GM19238 (cell line): ENCODE measurements around the gene AAMP.
"Not testable (repeated sequence)": the region's sequence is repeated elsewhere in the genome, so short reads cannot be mapped to it uniquely, and the experiment has no call there.

Experiments
- DNase-seq: peaks from one replicate; pipeline ENCODE4 v3.0.0; 2011; ENCODE audit warnings: low spot score; ENCODE audit not compliant: insufficient read length

The AAMP gene

DNA sequence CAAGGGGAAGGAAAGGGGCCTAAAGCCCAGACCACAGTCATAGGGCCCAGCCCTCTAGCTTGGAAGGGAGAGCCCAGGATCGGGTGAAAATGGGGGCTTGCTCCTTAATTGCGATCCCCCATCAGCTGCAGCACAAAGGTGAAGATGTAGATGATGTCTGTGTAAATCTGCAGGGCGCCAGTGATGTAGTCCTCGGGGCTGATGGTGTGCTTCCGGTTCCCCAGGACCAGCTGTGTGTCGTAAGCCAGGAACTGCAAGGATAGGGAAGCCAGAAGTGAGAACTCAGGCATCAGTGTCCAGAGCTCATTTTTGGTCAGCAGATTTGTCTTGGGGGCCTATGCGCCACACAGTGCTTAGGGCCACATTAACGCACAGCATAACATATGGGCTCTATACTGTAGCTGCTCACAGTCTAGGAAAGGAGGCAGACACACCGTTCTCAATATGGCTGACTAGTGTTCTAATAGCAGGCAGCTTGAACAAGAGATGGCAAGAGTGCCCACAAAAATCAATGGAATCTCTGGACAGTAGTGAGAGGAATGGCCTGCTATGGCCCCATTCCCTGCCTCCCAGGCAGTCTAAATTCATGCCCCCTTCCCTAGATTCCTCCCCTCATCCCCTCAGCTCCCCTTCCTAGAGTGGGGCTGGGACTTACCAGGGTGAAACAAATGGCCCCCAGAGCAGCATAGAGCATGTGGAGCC is 5.6 kb upstream of the AAMP start:
- DNase-seq, result no peak

DNA sequence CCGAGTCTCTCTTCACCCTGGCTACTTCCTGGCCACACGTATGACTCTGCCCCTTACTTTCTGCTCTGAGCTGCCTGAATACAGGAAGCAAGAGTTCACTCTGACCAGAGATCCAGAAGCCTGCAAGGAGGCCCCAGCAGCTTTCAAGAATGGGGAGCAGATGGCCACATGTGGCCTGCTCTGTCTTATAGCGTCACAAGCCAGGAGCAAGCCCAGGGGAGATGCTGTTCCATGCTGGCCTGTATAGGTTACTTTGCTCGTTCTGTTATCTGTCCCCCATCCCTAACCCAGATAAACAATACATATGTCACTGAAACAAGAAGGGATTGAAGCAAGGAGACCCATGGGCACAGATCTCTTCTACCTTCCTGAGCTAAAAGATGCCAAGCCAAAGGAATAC is 4.6 kb upstream of the AAMP start:
- DNase-seq, result no peak

DNA sequence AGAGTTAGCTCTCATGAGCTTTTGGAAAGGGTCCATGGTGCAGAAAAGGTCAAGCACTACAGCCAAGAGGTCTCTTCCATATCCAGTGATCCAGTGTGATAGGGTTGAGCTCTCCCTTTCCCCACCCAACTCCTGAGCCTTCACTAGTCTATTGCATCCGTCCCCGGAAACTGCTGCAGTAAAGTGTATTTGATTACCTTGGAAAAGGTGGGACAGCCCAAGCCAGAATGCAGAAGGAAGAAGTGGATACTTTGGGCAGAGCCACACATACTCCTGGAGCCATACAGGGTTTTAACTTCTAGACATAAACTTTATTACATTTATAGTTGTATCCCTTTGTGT is 3.9 kb upstream of the AAMP start:
- no peak for DNase-seq

DNA sequence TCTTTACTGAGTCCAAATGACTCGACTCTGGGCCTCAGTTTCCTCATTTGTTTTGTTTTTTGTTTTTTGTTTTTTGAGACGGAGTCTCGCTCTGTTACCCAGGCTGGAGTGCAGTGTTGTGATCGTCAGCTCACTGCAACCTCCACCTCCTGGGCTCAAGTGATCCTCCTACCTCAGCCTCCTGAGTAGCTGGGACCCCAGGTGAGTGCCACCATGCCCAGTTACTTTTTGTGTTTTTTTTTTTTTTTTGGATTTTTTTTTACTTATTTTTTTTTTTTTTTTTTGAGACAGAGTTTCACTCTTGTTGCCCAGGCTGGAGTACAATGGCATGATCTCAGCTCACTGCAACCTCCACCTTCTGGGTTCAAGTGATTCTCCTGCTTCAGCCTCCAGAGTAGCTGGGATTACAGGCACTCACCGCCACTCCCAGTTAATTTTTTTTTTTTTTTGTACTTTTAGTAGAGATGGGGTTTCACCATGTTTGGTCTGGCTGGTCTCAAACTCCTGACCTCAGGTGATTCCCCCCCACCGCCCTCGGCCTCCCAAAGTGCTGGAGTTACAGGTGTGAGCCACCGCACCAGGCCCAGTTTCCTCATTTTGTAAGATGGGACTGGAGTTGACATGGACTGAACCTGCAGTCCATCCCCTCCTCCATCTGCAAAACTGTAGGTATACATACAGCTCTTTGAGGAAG is 3.4 kb upstream of the AAMP start:
- not testable (repeated sequence) for DNase-seq

DNA sequence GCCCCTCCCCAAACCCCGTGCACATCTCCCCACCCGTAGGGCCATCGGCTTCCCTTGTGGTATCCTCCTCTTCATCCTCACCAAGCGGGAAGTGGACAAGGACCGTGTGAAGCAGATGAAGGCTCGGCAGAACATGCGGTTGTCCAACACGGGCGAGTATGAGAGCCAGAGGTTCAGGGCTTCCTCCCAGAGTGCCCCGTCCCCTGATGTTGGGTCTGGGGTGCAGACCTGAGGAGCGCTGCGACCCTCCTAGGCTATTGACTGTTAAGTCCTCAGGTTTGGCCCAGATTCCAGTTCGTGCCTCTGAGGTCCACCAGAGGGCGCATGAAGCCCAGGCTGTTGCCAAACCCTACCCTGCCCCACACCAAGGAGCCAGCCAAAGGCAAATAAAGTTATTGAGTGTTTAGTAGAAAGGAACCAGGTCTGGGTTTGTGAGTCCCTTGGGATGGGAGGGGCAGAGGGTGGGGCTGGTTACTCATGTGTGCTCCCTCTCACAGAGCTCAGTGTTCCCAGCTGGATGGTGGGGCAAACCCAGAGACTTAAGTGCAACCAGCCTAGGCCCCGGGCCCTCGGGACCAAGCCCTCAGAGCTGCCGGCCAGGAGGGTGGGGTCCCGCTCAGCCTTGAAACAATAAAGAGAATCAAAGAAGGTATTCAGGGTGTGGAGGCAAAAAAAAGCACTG is 2.7 kb upstream of the AAMP start:
- peak; percentile 77 for DNase-seq

DNA sequence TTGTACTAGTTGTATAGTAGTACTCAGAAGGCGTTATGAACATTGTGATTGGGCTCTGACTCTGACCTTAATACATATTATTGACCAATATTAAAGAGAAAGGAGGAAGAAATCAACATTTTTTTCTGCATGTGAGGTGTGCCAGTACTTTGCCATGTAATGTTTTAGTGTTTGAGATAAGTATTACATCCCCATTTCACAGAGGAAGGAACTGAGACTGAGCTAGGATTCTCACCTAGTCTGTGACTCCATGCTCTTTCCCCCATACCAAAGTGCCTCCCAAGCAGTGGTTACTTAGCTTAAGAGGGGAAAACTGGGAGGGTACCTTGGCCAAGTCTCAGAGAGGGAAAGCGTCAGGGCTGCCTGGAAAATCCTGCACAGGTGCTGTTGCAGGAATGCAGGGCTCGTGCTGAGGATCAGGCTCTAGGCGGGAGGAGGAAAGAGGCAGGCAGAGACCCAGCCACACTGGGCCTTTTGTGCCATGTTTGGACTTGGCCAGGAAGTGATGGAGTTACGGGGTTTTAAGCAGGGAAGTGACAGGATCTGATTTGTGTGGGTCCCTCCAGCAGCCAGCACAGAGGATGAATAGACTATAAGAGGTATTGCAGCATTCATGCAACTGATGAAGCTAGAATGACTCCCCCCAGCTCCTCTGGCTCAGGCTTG is 2.1 kb upstream of the AAMP start:
- DNase-seq, result no peak

DNA sequence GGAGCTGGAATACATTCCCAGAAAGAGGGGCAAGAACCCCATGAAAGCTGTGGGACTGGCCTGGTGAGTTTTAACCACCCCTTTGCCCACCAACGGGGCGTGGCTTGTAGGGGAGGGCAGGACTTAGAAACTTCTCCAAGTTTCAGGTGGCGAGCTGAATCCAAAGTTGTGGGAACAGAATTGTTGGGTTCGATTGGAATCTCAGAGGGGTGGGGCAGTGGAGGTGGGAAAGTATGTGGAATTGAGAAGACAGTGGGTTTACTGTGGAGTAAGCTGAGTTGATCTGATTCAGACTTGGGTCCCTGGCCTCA is 1.5 kb upstream of the AAMP start:
- no peak for DNase-seq

DNA sequence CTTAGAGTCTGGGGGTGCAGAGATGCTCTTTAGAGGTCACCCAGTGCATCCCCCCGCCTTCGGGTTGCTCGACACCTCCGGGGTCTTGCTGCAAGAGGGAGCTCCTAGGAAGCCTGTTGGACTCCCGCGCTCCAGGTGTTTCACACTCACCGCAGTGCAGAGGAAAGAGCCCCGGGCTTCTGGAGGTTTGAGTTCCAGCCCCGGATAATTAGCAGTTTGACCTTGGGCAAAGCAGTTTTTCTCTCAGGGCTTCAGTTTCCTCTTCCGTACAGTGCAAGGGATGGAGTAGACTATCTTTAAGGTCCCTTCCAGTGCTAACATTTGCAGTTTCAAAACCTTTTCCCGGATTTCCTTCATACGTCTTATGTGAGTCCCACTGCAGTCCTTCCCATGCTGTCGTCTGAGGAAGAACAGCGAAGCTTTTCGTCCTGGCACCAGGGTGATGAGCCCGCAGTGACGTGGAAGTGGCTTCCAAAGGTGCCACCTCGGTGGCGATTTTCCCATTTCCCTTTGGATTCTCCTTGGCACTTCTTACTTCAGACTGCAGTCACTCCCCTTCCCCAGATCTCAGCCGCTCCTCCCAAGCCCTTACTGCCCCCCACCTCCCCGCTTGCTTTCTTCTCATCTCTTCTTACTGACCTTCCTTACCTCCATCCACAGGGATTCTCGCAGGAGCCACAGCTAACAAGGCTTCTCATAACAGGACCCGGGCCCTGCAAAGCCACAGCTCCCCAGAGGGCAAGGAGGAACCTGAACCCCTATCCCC is 967 bp upstream of the AAMP start:
- no peak for DNase-seq

DNA sequence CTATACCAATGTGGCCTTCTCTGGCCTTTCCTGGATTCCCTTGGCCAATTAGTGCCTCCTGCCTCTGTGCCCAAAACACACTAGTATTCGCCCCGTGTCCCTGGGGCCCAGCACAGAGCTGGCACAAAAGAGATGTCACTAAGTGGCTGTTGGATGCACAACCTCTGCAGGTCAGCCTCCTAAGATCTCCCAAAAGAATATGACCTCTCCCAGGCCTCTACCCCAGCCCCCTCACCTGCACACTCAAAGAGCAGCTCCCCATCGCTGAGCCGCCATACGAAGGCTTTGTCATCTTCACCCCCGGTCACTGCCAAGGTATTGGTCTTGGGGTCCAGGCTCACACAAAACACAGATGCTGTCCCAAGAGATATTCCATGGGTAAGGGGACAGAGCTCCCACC is 2.7 kb downstream of the AAMP start:
- no peak for DNase-seq

DNA sequence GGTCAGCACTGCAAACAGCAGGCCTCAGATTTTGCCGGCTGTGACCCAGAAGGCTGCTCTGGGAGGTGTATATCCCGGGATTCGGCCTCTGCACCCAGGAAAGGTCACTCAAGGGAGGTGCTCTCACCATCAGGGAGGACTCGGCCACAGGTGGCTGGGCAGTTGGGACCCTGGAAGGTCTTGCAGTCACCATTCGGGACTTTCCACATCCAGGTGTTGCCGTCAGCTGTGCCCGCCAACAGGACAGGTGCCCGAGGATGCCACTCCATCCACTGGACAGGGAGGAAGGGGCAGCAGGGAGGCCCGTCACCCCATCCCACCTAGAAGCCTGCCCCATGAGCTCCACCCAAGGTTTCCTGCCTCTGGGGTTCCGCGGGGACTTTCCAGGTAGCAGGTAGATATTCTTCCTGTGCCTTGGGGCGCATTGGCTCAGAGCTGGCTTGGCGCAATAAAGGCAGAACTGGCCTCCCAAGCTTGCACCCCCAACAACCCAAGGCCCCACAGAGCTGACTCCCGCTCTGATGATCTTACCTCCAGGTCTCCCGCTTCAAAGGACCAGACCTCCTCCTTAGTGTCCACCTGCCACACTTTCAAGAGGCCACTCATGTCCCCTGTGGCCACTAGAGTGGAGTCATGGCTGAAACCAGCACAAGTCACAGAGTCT is 3.5 kb downstream of the AAMP start:
- DNase-seq, result no peak

DNA sequence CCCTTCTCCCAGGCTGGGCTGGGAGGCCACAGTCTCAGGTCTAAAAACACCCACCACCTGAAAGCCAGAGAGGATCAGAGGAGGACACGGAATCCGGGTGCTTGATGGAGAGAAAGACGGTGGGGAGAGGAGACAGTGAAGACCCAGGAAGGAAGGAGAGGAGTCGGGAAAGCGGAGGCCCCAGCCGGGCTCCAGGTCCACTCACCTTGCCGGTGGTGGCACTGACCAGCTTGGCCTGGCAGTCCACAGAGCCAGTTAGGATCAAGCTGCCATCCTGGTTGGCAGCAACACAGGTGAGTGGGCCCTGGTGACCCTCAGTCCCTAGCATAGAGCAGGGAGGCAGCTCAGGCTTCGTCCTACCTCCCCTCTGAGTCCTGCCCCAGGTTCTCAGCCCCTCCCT is 4.3 kb downstream of the AAMP start:
- DNase-seq, result no peak

DNA sequence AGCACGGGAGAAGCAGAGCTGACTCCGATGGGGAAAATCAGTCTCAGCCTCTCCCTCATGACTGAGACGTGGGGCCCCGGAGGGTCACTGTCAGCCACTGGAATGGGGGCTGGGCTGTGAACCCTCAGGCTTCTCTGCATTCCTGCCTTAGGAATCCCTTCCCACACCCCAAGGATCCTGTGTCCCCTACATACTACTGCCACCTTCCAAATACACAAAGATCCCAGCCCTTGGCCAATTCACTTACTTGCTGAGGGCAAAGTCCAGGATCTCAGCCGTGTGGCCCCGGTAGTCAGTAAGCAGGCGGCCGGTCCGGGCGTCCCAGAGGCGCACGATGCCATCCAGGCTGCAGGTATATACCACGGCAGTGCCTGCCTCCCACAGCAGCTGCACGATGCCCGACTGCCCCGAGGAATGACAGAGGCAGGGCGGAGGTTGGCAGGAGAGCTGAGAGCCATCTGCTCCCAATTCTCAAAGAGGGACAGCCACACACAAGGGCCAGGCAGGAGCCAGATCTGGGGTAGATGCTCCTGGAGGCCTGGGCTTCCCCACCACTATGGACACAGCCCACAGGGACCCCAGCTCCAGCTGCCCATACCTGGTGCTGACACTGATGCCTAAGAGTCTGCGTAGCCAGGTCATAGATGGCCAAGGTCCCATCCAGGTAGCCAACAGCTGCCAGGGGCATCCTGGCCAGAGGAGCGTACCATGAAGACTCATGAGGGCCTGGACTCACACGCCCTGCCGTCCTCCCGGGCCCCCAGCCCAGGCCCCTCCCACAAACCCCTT is 5.0 kb downstream of the AAMP start:
- DNase-seq, result no peak

DNA sequence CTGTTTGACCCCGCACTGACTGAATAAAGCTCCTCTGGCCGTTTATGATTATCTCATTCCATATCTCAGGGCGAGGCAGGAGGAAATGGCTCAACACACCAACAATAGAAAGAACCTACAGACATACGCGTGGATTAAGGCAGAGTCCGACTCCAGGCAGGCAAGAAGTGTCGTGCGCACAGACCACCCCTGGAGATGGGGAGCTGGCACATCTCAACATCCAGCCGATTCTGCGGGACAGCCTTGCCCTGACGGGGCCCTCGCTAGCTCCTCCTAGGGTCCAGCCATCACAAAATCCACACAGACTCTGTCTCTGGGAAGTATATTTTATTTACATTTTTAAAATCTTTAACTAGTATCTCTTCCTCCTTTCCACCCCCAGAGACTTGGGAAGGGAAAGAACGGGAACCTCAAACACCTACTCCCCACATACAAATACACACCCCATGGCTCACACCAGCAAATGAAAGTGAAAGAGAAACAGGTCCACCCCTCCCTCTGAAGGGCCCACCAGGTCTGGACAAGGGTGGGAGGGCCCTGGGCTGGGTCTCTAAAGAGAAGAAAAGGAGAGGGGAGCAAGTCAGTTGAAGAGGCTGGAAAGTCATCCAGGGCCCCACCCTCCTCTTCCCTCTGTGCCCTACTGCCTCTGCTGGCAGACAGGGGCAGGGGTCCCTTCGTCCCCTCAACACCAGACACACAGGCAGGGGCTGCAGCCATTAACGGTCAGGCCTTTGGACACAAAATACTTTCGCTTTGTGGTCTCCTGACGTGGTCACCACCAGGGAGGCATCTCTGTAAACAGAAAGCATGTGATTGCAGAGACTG is 5.9 kb downstream of the AAMP start:
- DNase-seq, result no peak

DNA sequence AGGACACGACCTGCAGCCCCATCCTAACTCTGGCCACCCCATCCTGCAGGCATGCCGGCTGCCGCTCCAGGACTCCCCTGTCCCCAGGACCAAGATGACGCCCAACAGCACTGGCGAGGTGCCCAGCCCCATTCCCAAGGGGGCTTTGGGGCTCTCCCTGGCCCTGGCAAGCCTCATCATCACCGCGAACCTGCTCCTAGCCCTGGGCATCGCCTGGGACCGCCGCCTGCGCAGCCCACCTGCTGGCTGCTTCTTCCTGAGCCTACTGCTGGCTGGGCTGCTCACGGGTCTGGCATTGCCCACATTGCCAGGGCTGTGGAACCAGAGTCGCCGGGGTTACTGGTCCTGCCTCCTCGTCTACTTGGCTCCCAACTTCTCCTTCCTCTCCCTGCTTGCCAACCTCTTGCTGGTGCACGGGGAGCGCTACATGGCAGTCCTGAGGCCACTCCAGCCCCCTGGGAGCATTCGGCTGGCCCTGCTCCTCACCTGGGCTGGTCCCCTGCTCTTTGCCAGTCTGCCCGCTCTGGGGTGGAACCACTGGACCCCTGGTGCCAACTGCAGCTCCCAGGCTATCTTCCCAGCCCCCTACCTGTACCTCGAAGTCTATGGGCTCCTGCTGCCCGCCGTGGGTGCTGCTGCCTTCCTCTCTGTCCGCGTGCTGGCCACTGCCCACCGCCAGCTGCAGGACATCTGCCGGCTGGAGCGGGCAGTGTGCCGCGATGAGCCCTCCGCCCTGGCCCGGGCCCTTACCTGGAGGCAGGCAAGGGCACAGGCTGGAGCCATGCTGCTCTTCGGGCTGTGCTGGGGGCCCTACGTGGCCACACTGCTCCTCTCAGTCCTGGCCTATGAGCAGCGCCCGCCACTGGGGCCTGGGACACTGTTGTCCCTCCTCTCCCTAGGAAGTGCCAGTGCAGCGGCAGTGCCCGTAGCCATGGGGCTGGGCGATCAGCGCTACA is 7.0 kb downstream of the AAMP start:
- no peak for DNase-seq

DNA sequence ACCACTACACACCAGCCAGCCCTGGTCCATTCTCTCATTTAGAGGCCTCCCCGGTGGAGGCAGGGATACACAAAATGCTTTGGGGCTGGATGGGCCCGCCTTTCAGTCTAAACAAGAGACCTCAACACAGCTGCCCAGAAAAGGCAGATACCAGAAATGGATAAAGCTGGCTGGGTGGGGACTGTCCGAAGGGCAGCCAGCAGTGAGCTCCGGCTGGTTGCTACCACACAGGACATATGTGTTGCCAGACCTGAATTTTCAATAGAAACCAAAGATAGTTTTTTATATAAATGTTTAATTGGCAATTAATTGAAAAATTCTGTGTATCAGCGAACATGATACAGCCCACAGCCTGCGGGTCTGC is 7.7 kb downstream of the AAMP start:
- no peak for DNase-seq

DNA sequence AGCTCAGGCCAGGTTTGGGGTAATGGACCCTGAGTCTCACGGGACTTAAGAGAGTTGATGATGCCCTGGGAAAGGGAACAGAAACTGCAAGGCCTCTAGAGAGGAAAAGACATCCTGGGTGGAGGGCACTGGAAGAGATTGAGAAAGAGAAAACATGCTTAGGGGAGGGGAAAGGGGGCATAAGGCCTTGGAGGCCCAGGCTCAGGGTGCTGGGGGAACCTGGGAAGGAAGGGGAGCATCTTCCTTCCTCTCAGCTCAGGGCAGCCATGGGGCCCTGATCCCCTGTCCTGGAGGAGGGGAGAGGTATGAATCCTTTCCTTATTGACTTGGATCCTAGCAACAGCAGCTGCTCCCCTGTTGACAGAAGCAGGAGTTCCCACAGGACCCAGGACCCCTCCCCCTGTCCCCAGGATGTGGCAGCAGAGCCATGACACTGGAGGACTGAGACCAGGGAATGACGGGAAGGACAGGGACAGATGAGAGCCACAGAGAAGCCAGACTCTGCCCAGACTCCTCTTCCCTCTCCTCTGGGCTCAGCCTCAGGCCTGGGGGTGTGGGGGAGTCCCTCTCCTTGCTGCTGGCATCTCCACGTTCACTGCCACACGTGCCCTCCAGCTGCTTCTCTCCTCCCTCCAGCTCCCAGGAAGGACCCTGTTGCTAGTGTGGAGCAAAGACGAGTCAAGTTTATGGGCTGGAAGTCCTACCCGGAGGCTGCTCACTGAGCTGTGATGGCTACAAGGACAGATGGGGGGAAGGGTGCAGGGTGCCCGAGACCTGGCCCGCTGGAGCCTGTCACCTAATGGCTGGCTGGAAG is 8.3 kb downstream of the AAMP start:
- DNase-seq, result no peak

DNA sequence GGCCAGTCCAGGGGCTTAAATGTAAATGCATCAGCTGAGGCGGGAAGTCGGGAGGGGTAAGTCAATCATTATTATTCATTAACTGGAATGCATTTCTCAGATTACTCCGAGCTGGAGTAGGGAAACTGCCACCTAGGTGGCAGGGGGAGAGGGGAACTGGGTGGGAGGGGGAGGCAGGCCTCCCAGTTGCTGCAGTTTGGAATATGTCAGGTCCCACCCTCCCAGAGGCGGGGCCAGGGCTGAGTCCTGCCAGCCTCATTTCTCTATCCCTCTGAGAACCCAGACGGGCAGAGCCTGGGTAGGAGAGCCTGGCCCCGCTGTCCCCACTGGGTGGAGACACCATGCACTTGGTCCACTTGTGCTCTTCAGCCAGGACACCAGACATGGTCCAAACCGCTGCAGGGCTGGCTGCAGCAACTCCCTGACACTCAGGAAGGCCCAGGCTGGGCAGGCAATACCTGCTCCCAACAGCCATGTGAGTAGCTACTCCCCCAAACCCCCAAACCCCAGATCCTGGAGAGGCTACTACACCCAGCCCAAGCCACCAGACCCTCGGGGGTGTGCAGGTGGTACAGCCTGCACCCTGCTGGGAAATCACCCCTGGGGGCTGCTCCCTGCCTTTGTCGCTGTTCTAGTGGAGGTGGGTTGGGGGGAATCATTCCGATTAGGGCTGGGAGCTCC is 9.1 kb downstream of the AAMP start, which contains the start of gene GPBAR1:
Gene GPBAR1, plus strand, starts transcription at position 274 of the 681 bp plus-strand sequence. CDS start 1,710 bp downstream, outside the sequence.
- no peak for DNase-seq
